ENCODE results near the gene NEBL.

GRCh38 chr10:20785174-20785573, 111.9 kb downstream of the NEBL start:
- TF ChIP-seq POLR2A (IDR thresholded peaks at IDR 0.05) (no peak), POLR2AphosphoS5 (IDR thresholded peaks at IDR 0.05) (no peak), EP300 (IDR thresholded peaks at IDR 0.05) (no peak)
